ENCODE data around the gene PRSS36.
A peak's percentile ranks its signal among the peaks of the same experiment; 100 is the strongest.
"Not testable (repeated sequence)": the region's sequence is repeated elsewhere in the genome, so short reads cannot be mapped to it uniquely, and the experiment has no call there.

Gene PRSS36

GRCh38 chr16:31183432-31184428 is 33.9 kb upstream of the PRSS36 start:
- DNase-seq, result no peak

- no peak for DNase-seq
Observed at GRCh38 chr16:31182391-31182790, 32.5 kb upstream of the PRSS36 start.

- DNase-seq, result no peak
Observed at GRCh38 chr16:31181102-31181830, 31.4 kb upstream of the PRSS36 start.

- DNase-seq, result peak; percentile 91
Observed at GRCh38 chr16:31179747-31180459, 30.0 kb upstream of the PRSS36 start, which contains the start of gene FUS. Gene FUS, plus strand, starts transcription at chr16:31180139. Its CDS starts 76 bp downstream, at chr16:31180215.

- DNase-seq, result no peak
Observed at GRCh38 chr16:31179219-31179746, 29.4 kb upstream of the PRSS36 start.

- peak; percentile 45 for DNase-seq
Observed at GRCh38 chr16:31177136-31177535, 27.3 kb upstream of the PRSS36 start.

- not testable (repeated sequence) for DNase-seq
Observed at GRCh38 chr16:31170048-31170447, 20.2 kb upstream of the PRSS36 start.

- DNase-seq, result no peak
Observed at GRCh38 chr16:31168848-31169247, 19.0 kb upstream of the PRSS36 start.

GRCh38 chr16:31167315-31167714 is 17.4 kb upstream of the PRSS36 start:
- DNase-seq, result no peak

- no peak for DNase-seq
Observed at GRCh38 chr16:31157136-31157535, 7.3 kb upstream of the PRSS36 start.

- DNase-seq, result not testable (repeated sequence)
Observed at GRCh38 chr16:31150976-31151375, 1.1 kb upstream of the PRSS36 start.

- DNase-seq, result no peak
Observed at GRCh38 chr16:31149332-31149731, 534 bp downstream of the PRSS36 start.

GRCh38 chr16:31148896-31149295 is 970 bp downstream of the PRSS36 start:
- no peak for DNase-seq

- DNase-seq, result no peak
Observed at GRCh38 chr16:31148281-31148728, 1.6 kb downstream of the PRSS36 start.

GRCh38 chr16:31147574-31147973 is 2.3 kb downstream of the PRSS36 start:
- no peak for DNase-seq

- DNase-seq, result no peak
Observed at GRCh38 chr16:31145398-31145990, 4.4 kb downstream of the PRSS36 start.

- not testable (repeated sequence) for DNase-seq
Observed at GRCh38 chr16:31144418-31144817, 5.4 kb downstream of the PRSS36 start.

GRCh38 chr16:31143694-31144148 is 6.1 kb downstream of the PRSS36 start:
- DNase-seq, result no peak

GRCh38 chr16:31143011-31143693 is 6.7 kb downstream of the PRSS36 start:
- no peak for DNase-seq

- DNase-seq, result peak; percentile 93
Observed at GRCh38 chr16:31142109-31143010, 7.5 kb downstream of the PRSS36 start.
